ENCODE data around the gene NSUN6. TPM values are rescaled to one million over a fixed set of nuclear protein-coding genes. Genes with fewer than 3 reads are reported as not detected.

NSUN6 gene
- total and polyA plus RNA-seq, 10 of the 15 experiments (the other 5 are each of a cell fraction or from before 2014, with no cell fraction given): 10.2 to 25.0 (median 15.6) TPM

DNA sequence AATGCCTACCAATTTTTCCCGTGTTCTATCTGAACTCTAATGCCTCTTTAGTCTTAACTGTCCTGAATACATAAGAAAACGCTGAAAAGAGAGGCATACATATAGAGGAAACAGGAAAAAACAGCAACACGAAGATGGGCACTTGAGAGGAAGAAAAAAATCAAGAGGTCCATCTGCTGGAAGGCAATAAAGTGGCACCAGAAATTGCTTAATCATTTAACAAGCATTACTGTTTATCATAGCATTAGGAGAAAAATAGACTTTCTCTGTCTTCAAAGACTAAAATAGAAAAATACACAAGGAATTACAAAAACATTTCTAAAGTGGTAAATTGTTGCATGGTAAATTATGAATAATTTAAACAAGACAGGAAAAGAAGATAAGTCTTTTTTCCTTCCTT, 35.0 kb downstream of the NSUN6 start (continued):
- TF ChIP-seq RAD51 (IDR thresholded peaks at IDR 0.05) (no peak), POU2F2 (IDR thresholded peaks at IDR 0.05; ENCODE audit: borderline replicate concordance, low read depth, low read length) (no peak), CEBPB (IDR thresholded peaks at IDR 0.05; ENCODE audit: borderline replicate concordance in 1 of 2, low read depth in 2 of 2, low read length in 2 of 2) (no peak)
- TF ChIP-seq, protein P1, sequence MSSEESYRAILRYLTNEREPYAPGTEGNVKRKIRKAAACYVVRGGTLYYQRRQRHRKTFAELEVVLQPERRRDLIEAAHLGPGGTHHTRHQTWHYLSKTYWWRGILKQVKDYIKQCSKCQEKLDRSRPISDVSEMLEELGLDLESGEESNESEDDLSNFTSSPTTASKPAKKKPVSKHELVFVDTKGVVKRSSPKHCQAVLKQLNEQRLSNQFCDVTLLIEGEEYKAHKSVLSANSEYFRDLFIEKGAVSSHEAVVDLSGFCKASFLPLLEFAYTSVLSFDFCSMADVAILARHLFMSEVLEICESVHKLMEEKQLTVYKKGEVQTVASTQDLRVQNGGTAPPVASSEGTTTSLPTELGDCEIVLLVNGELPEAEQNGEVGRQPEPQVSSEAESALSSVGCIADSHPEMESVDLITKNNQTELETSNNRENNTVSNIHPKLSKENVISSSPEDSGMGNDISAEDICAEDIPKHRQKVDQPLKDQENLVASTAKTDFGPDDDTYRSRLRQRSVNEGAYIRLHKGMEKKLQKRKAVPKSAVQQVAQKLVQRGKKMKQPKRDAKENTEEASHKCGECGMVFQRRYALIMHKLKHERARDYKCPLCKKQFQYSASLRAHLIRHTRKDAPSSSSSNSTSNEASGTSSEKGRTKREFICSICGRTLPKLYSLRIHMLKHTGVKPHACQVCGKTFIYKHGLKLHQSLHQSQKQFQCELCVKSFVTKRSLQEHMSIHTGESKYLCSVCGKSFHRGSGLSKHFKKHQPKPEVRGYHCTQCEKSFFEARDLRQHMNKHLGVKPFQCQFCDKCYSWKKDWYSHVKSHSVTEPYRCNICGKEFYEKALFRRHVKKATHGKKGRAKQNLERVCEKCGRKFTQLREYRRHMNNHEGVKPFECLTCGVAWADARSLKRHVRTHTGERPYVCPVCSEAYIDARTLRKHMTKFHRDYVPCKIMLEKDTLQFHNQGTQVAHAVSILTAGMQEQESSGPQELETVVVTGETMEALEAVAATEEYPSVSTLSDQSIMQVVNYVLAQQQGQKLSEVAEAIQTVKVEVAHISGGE (CRISPR knock-in tag; IDR thresholded peaks at IDR 0.05): no peak

DNA sequence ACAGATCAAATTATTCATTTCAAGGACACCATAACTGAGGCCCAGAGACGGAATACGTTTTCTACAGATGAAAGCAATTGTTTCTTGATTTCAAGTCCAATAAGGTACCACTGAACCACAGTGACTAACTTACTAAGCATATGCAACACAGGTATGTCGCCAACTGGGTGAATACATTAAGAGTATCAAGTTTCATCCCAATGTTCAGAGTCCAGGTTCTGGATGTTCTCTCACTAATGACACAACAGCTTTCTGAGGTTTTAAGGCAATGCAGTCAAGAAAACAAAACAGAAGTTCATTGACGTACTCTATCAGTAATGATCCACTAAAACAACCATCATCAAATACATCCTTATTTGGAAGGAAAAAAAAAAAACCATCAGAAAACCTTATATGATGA, 35.8 kb downstream of the NSUN6 start:
- Histone ChIP-seq H3K27ac (ENCODE audit: control insufficient read depth, insufficient read depth) (no peak overlapping the region), H3K4me2 (ENCODE audit: control insufficient read depth, insufficient read depth) (no peak overlapping the region), H3K27me3 (replicated peaks in 1 of 2; ENCODE audit: control insufficient read depth in 2 of 2, insufficient read depth in 2 of 2, low read length in 1 of 2) (no peaks in the 10 kb centered on the region), H2AFZ (ENCODE audit: control insufficient read depth, low read depth, low read length) (no peak overlapping the region), H3K9ac (ENCODE audit: control insufficient read depth, insufficient read depth, low read length) (no peak overlapping the region), H4K20me1 (ENCODE audit: control insufficient read depth, insufficient read depth) (no peaks in the 10 kb centered on the region), H3K9me3 (replicated peaks; ENCODE audit: control insufficient read depth, insufficient read depth, low read length) (no peaks in the 10 kb centered on the region), H3K79me2 (ENCODE audit: control insufficient read depth, insufficient read depth, low read length) (no peaks in the 10 kb centered on the region), H3K36me3 (ENCODE audit: control insufficient read depth in 2 of 2, insufficient read depth in 2 of 2, low read length in 1 of 2) (peaks cover 2 to 5% of the 10 kb centered on the region in 2 experiments; a peak in 3 of 4 replicates), H3K4me1 (ENCODE audit: control insufficient read depth, insufficient read depth, low read length) (no peaks in the 10 kb centered on the region), H3K4me3 (no peak overlapping the region)
- ATAC-seq (no peak), DNase-seq (ENCODE audit: low read depth, low spot score) (no peak), FAIRE-seq (no peak)
- BruUV-seq (replicated peaks): no TSS peak
- RAD21 ChIA-PET (ENCODE audit: unreplicated experiment): no interaction called here
- whole genome bisulfite sequencing (ENCODE audit: insufficient coverage, insufficient replicate concordance, low lambda C conversion rate, missing lambda C conversion rate): 92% methylated on average over 4 of the region's 4 CpGs
- intact Hi-C loops (cut with micrococcal nuclease; ENCODE audit: unreplicated experiment): no loop called here
- in situ Hi-C loops (cut with MboI): no loop called here
- CTCF ChIA-PET: interaction anchor here (0.6 kb wide), 1 partner anchor 609 kb away, joined by 3 read pairs; no protein-coding TSS in a partner anchor
- POLR2A ChIA-PET: interaction anchor here (0.6 kb wide), 1 partner anchor 31 kb away, joined by 3 read pairs; no protein-coding TSS in a partner anchor
- SMC1A ChIA-PET (ENCODE audit: uncharacterized antibody, unreplicated experiment): no interaction called here
- TF ChIP-seq, protein P2, sequence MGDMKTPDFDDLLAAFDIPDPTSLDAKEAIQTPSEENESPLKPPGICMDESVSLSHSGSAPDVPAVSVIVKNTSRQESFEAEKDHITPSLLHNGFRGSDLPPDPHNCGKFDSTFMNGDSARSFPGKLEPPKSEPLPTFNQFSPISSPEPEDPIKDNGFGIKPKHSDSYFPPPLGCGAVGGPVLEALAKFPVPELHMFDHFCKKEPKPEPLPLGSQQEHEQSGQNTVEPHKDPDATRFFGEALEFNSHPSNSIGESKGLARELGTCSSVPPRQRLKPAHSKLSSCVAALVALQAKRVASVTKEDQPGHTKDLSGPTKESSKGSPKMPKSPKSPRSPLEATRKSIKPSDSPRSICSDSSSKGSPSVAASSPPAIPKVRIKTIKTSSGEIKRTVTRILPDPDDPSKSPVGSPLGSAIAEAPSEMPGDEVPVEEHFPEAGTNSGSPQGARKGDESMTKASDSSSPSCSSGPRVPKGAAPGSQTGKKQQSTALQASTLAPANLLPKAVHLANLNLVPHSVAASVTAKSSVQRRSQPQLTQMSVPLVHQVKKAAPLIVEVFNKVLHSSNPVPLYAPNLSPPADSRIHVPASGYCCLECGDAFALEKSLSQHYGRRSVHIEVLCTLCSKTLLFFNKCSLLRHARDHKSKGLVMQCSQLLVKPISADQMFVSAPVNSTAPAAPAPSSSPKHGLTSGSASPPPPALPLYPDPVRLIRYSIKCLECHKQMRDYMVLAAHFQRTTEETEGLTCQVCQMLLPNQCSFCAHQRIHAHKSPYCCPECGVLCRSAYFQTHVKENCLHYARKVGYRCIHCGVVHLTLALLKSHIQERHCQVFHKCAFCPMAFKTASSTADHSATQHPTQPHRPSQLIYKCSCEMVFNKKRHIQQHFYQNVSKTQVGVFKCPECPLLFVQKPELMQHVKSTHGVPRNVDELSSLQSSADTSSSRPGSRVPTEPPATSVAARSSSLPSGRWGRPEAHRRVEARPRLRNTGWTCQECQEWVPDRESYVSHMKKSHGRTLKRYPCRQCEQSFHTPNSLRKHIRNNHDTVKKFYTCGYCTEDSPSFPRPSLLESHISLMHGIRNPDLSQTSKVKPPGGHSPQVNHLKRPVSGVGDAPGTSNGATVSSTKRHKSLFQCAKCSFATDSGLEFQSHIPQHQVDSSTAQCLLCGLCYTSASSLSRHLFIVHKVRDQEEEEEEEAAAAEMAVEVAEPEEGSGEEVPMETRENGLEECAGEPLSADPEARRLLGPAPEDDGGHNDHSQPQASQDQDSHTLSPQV (IDR thresholded peaks at IDR 0.05): no peak
- TF ChIP-seq RAD51 (IDR thresholded peaks at IDR 0.05) (no peak), SUPT20H (IDR thresholded peaks at IDR 0.05; ENCODE audit: borderline replicate concordance, control insufficient read depth, low read depth, low read length) (no peak), YY1 (IDR thresholded peaks at IDR 0.05; ENCODE audit: low read depth, low read length) (no peak), SMAD1 (IDR thresholded peaks at IDR 0.05; ENCODE audit: low read depth, partially characterized antibody) (no peak), NR2F1 (conservative IDR thresholded peaks at IDR 0.05) (no peak), SUZ12 (IDR thresholded peaks at IDR 0.05; ENCODE audit: unreplicated experiment) (no peak), RUNX3 (IDR thresholded peaks at IDR 0.05; ENCODE audit: low read length) (no peak), CHD1 (IDR thresholded peaks at IDR 0.05; ENCODE audit: low read depth, low read length) (no peak), BRCA1 (IDR thresholded peaks at IDR 0.05; ENCODE audit: low read depth, low read length) (no peak), RB1 (IDR thresholded peaks at IDR 0.05; ENCODE audit: borderline replicate concordance) (no peak)
- TF ChIP-seq, protein P3, sequence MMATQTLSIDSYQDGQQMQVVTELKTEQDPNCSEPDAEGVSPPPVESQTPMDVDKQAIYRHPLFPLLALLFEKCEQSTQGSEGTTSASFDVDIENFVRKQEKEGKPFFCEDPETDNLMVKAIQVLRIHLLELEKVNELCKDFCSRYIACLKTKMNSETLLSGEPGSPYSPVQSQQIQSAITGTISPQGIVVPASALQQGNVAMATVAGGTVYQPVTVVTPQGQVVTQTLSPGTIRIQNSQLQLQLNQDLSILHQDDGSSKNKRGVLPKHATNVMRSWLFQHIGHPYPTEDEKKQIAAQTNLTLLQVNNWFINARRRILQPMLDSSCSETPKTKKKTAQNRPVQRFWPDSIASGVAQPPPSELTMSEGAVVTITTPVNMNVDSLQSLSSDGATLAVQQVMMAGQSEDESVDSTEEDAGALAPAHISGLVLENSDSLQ (IDR thresholded peaks at IDR 0.05): no peak

Data from GM12878 (cell line).